Loucy (cell line): Measurements from ENCODE around the gene PADI3.

Source experiments
- H2AFZ ChIP-seq: fragments of 200-600 bp; sonication (generic); 2 replicates; pipeline ENCODE4 v1.6.0; 2016; ENCODE audit warnings: antibody characterized with exemption, mild to moderate bottlenecking, low read length, moderate library complexity
- H3F3A ChIP-seq: fragments of 200-600 bp; 2 replicates; pipeline ENCODE4 v1.6.0; 2016; ENCODE audit warnings: antibody characterized with exemption, low read depth, mild to moderate bottlenecking
- H3K27me3 ChIP-seq: fragments of 200-600 bp; sonication (generic); 2 replicates; pipeline ENCODE4 v1.6.1; 2014; ENCODE audit warnings: low read length, mild to moderate bottlenecking; ENCODE audit not compliant: insufficient read depth, poor library complexity, severe bottlenecking
- H3K36me3 ChIP-seq: fragments of 200-600 bp; sonication (generic); 2 replicates; pipeline ENCODE4 v1.6.1; 2016; ENCODE audit warnings: low read length; ENCODE audit not compliant: insufficient read depth
- H3K4me1 ChIP-seq: fragments of 200-600 bp; sonication (generic); 2 replicates; pipeline ENCODE4 v1.5.1; 2014; ENCODE audit warnings: low read length, mild to moderate bottlenecking; ENCODE audit not compliant: insufficient read depth, poor library complexity, severe bottlenecking
- H3K4me2 ChIP-seq: fragments of 200-600 bp; sonication (generic); 2 replicates; pipeline ENCODE4 v1.6.0; 2014; ENCODE audit warnings: antibody characterized with exemption, low read length, low read depth, mild to moderate bottlenecking; ENCODE audit not compliant: poor library complexity, severe bottlenecking
- H3K4me3 ChIP-seq: fragments of 200-600 bp; sonication (generic); 2 replicates; pipeline ENCODE4 v1.5.1; 2014; ENCODE audit warnings: low read length, mild to moderate bottlenecking, mixed read lengths; ENCODE audit not compliant: poor library complexity, severe bottlenecking
- H3K79me2 ChIP-seq: fragments of 200-600 bp; sonication (generic); 2 replicates; pipeline ENCODE4 v1.6.1; 2014; ENCODE audit warnings: low read length; ENCODE audit not compliant: insufficient read depth
- H3K9ac ChIP-seq: fragments of 200-600 bp; sonication (generic); 2 replicates; pipeline ENCODE4 v1.6.0; 2014; ENCODE audit warnings: mild to moderate bottlenecking, low read depth, low read length, moderate library complexity; ENCODE audit not compliant: poor library complexity, severe bottlenecking
- H3K9me2 ChIP-seq: fragments of 200-600 bp; sonication (generic); replicated peaks from 2 replicates; pipeline ENCODE4 v1.6.1; 2016; ENCODE audit warnings: low read depth, low read length, mixed read lengths
- H3K9me3 ChIP-seq: fragments of 200-600 bp; sonication (generic); 2 replicates; pipeline ENCODE4 v1.6.1; 2014; ENCODE audit warnings: mild to moderate bottlenecking, antibody characterized with exemption, low read length, low read depth; ENCODE audit not compliant: insufficient read depth
- H4K20me1 ChIP-seq: fragments of 200-600 bp; sonication (generic); 2 replicates; pipeline ENCODE4 v1.6.0; 2014; ENCODE audit warnings: antibody characterized with exemption, low read length, mild to moderate bottlenecking; ENCODE audit not compliant: insufficient read depth, poor library complexity, severe bottlenecking
- CTCF ChIP-seq: fragments of 200-600 bp; sonication (generic); conservative IDR thresholded peaks from 2 replicates; pipeline ENCODE4 v1.5.1; 2014; ENCODE audit warnings: mild to moderate bottlenecking, antibody characterized with exemption, low read length
- EZH2phosphoT487 ChIP-seq: fragments of 200-600 bp; IDR thresholded peaks from 2 replicates; pipeline ENCODE4 v1.6.1; 2018; ENCODE audit warnings: antibody characterized with exemption, mild to moderate bottlenecking, moderate library complexity, borderline replicate concordance

Gene PADI3

DNA sequence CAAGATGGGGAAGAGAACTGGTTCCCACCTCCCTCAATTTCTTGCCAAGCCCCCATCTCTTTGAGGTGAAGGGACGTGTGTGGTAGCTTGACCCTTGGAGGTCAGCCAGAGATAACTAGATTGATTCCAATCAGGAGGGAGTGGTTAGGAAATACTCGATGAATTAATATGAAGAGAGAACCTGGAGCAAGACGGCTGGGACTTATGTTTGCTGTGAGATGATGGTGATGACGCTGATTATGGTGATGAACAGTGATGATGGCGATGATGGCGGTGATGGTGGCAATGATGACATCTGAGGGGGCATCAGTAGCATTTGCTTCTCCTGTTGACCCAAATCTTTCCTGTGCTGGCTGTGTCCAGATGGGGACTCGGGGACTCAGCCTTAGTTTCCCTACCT lies 43.2 kb upstream of the PADI3 start:
- Histone ChIP-seq H3K4me2 (no peak overlapping the region), H3K27me3 (no peaks in the 10 kb centered on the region), H3K79me2 (no peaks in the 10 kb centered on the region), H2AFZ (no peak overlapping the region), H3K36me3 (no peaks in the 10 kb centered on the region), H3K9me3 (no peaks in the 10 kb centered on the region), H3K9me2 (no peaks in the 10 kb centered on the region), H3K9ac (no peak overlapping the region), H3K4me3 (no peak overlapping the region), H3F3A (0 out of 2 replicates have a peak, but pooled peaks cover 2% of the 10 kb centered on the region), H3K4me1 (peaks cover 83% of the 10 kb centered on the region), H4K20me1 (no peaks in the 10 kb centered on the region)
- TF ChIP-seq CTCF, result no peak
- TF ChIP-seq EZH2phosphoT487, result no peak

DNA sequence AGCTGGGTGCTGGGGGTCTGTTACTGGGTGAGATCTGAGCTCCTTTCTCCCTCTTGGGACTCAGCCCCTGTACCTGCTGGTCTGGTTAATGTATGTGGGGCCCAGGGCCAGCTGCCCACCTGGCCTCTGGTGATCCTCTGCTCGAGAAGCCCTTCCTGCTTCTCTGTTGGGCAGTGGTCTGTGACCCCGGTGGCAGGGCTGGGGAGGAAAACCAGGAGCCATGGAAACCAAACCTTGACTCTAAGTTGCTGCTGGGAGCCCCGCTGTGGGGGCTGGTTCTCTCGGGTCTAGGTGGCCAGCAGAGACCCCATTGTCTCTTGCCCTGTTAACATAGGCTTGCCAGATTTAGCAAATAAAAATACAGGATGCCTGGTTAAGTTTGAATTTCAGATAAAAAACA lies 42.7 kb upstream of the PADI3 start:
- H3K27me3 ChIP-seq, result no peaks in the 10 kb centered on the region
- H2AFZ ChIP-seq, result no peak overlapping the region
- H3K9me3 ChIP-seq, result no peaks in the 10 kb centered on the region
- no peak overlapping the region for H3K9ac ChIP-seq
- H3K4me3 ChIP-seq, result no peak overlapping the region
- peaks cover 83% of the 10 kb centered on the region for H3K4me1 ChIP-seq
- no peak overlapping the region for H3K4me2 ChIP-seq
- H3K9me2 ChIP-seq, result no peaks in the 10 kb centered on the region
- no peaks in the 10 kb centered on the region for H4K20me1 ChIP-seq
- 0 out of 2 replicates have a peak, but pooled peaks cover 2% of the 10 kb centered on the region for H3F3A ChIP-seq
- no peaks in the 10 kb centered on the region for H3K79me2 ChIP-seq
- H3K36me3 ChIP-seq, result no peaks in the 10 kb centered on the region
- TF ChIP-seq EZH2phosphoT487 (no peak), CTCF (no peak)

- peak overlapping the region; percentile 64 for H3K4me2 ChIP-seq
- H3K27me3 ChIP-seq, result no peaks in the 10 kb centered on the region
- H3K4me3 ChIP-seq, result peak overlapping the region; percentile 18
- no peaks in the 10 kb centered on the region for H3K79me2 ChIP-seq
- H3K9me2 ChIP-seq, result no peaks in the 10 kb centered on the region
- H2AFZ ChIP-seq, result peak overlapping the region; percentile 1; the same call in 1 of the 2 replicates
- peaks cover 84% of the 10 kb centered on the region for H3K4me1 ChIP-seq
- 0 out of 2 replicates have a peak, but pooled peaks cover under 1% of the 10 kb centered on the region for H3F3A ChIP-seq
- H3K9me3 ChIP-seq, result no peaks in the 10 kb centered on the region
- no peaks in the 10 kb centered on the region for H3K36me3 ChIP-seq
- peak overlapping the region; percentile 40 for H3K9ac ChIP-seq
- H4K20me1 ChIP-seq, result no peaks in the 10 kb centered on the region
- TF ChIP-seq EZH2phosphoT487 (no peak), CTCF (no peak)
Observed at GRCh38 chr1:17207046-17207445, 41.9 kb upstream of the PADI3 start.
